HepG2 (cell line): Measurements from ENCODE around the gene CDT1. TPM values are rescaled to one million over a fixed set of nuclear protein-coding genes. Genes with fewer than 3 reads are reported as not detected.

ENCODE experiments used
- ATAC-seq: fragments of 200-7000 bp; cut with Tn5 transposase; 3 replicates; pipeline ENCODE4 v1.9.1; 2020; ENCODE audit warnings: mild to moderate bottlenecking, moderate library complexity
- BruUV-seq: library from RNA; stranded (reverse); fragments of 400-500 nt; replicated peaks from 2 replicates; lab custom pipeline; 2021; lab: Mats Ljungman, UMichigan
- CTCF ChIA-PET: fragments of 300-600 bp; formaldehyde crosslinking; extraction: SDS; loops from one replicate; lab custom pipeline; 2021; ENCODE audit warnings: low total read pairs, inconsistent platforms, low intra/inter-chr PET ratio; lab: Yijun Ruan, JAX
- POLR2A ChIA-PET: fragments of 350-600 bp; sonication (Branson Sonifier 250); formaldehyde crosslinking; loops from one replicate; lab custom pipeline; 2020; ENCODE audit warnings: antibody characterized with exemption, inconsistent platforms; lab: Yijun Ruan, JAX
- DNase-seq: peaks from one replicate; pipeline ENCODE4 v3.0.0-alpha.2; 2015; ENCODE audit warnings: low spot score
- FAIRE-seq: peaks from 3 replicates; lab custom pipeline; 2011; peaks lifted over from hg19 to GRCh38; lab: Jason Lieb, UNC
- H2AFZ ChIP-seq: one replicate; pipeline ENCODE4 v1.6.1; 2011; ENCODE audit warnings: low read length, inconsistent platforms
- H3K27ac ChIP-seq: fragments of 300-600 bp; 3 replicates; pipeline ENCODE4 v1.8.0; 2011; ENCODE audit warnings: mixed run types, mild to moderate bottlenecking, mixed read lengths, low read length, inconsistent platforms; ENCODE audit not compliant: insufficient read depth; ENCODE audit errors: extremely low read length
- H3K27me3 ChIP-seq, 2 experiments: fragments of 200-600 bp in 1 of 2; 2 replicates in 1 of 2; 3 replicates in 1 of 2; pipeline versions ENCODE4 v1.6.0 to v1.8.0; 2011; ENCODE audit warnings: low read length in 2 of 2, mild to moderate bottlenecking in 2 of 2, moderate library complexity in 2 of 2, inconsistent platforms in 1 of 2; ENCODE audit not compliant: insufficient read depth in 2 of 2, control insufficient read depth in 1 of 2
- H3K36me3 ChIP-seq, 2 experiments: fragments of 200-600 bp in 1 of 2; replicated peaks in 1 of 2; 2 replicates in 1 of 2; 3 replicates in 1 of 2; pipeline versions ENCODE4 v1.5.1 to v1.8.0; 2011; ENCODE audit warnings: low read length in 2 of 2, inconsistent platforms in 1 of 2; ENCODE audit not compliant: insufficient read depth in 2 of 2, control insufficient read depth in 1 of 2
- H3K4me1 ChIP-seq: 2 replicates; pipeline ENCODE4 v1.5.1; 2012; ENCODE audit warnings: low read length, inconsistent platforms; ENCODE audit not compliant: insufficient read depth
- H3K4me2 ChIP-seq: 2 replicates; pipeline ENCODE4 v1.6.0; 2011; ENCODE audit warnings: low read depth, low read length, inconsistent platforms
- H3K4me3 ChIP-seq, 3 experiments: fragments of 200-600 bp in 1 of 3; sonication (generic), shearing (Covaris generic) in 1 of 3; replicated peaks in 1 of 3; 2 replicates each; pipeline ENCODE4 v1.5.1; 2011 to 2016; ENCODE audit warnings: low read length in 3 of 3, inconsistent platforms in 2 of 3, low read depth in 2 of 3, mild to moderate bottlenecking in 2 of 3, control low read depth in 1 of 3, mixed read lengths in 1 of 3; ENCODE audit not compliant: insufficient read depth in 1 of 3
- H3K79me2 ChIP-seq: one replicate; pipeline ENCODE4 v1.6.1; 2011; ENCODE audit warnings: low read length, inconsistent platforms; ENCODE audit not compliant: insufficient read depth
- H3K9ac ChIP-seq: 2 replicates; pipeline ENCODE4 v1.6.0; 2011; ENCODE audit warnings: mild to moderate bottlenecking, low read depth, low read length, inconsistent platforms; ENCODE audit not compliant: insufficient read depth
- H3K9me3 ChIP-seq: 2 replicates; pipeline ENCODE4 v1.5.1; 2012; ENCODE audit warnings: mild to moderate bottlenecking, low read length
- H4K20me1 ChIP-seq: 2 replicates; pipeline ENCODE4 v1.6.0; 2011; ENCODE audit warnings: inconsistent platforms, mild to moderate bottlenecking, low read length, moderate library complexity; ENCODE audit not compliant: insufficient read depth
- ATM ChIP-seq: fragments of 450-650 bp; IDR thresholded peaks from 2 replicates; pipeline ENCODE4 v1.7.1; 2017; ENCODE audit warnings: mild to moderate bottlenecking, borderline replicate concordance
- HDAC2 ChIP-seq: sonication (generic); formaldehyde crosslinking; IDR thresholded peaks from 2 replicates; pipeline ENCODE4 v1.4.0; 2020; ENCODE audit warnings: missing genetic modification reagents
- HOXA3 ChIP-seq: sonication (generic); formaldehyde crosslinking; IDR thresholded peaks from 2 replicates; pipeline ENCODE4 v1.5.0; 2020; ENCODE audit warnings: missing genetic modification reagents
- U2AF1 ChIP-seq: fragments of 200-400 bp; formaldehyde crosslinking; optimal IDR thresholded peaks from 2 replicates; pipeline ENCODE3; 2017; ENCODE audit warnings: mild to moderate bottlenecking, low read depth, low read length
- ZNF263 ChIP-seq: sonication (generic); formaldehyde crosslinking; IDR thresholded peaks from 2 replicates; pipeline ENCODE4 v1.4.0; 2020; ENCODE audit warnings: missing genetic modification reagents
- WGBS: methylation state at CpG from one replicate; pipeline ENCODE4 v1.1.6; 2017; ENCODE audit warnings: low lambda C conversion rate; 5-methylcytosine and 5-hydroxymethylcytosine counted together
- in situ Hi-C: cut with HindIII; loops from 2 replicates; pipeline ENCODE4 v1.10.0; 2017; ENCODE audit warnings: low pct_unique_long_range_greater_than_20kb; ENCODE audit not compliant: extremely low pct_ligation_motif_present
- intact Hi-C: fragments of 100-400 bp; cut with micrococcal nuclease; formaldehyde crosslinking; loops from one replicate; pipeline ENCODE4 v1.10.0; 2022; ENCODE audit not compliant: unreplicated experiment
- polyA plus RNA-seq, 8 experiments: library from polyadenylated mRNA; depleted of rRNA in 3 of 8; stranded (reverse) in 7 of 8; unstranded in 1 of 8; fragments of >200 nt; fragmentation: Illumina TruSeq in 4 of 8; extraction: Trizol in 4 of 8; gene quantifications; 2 replicates each; pipeline versions ENCODE4 v1.2.1 to v1.2.3, GENCODE V29; 2011 to 2016; ENCODE audit warnings: low read depth in 4 of 8, missing spikeins in 1 of 8, mixed read lengths in 1 of 8; ENCODE audit not compliant: insufficient read depth in 1 of 8
- total RNA-seq, 5 experiments: library from RNA; depleted of rRNA; stranded (reverse); fragments of >200 nt; fragmentation: Illumina TruSeq; extraction: Trizol; gene quantifications; 2 replicates each; pipeline ENCODE4 v1.2.3, GENCODE V29; 2016; ENCODE audit warnings: low read depth in 1 of 5
- TF ChIP-seq, protein P1 (sequence below): sonication (generic); formaldehyde crosslinking; IDR thresholded peaks from 2 replicates; pipeline ENCODE4 v1.4.0; 2020; ENCODE audit warnings: missing genetic modification reagents
- TF ChIP-seq, protein P2 (sequence below): sonication (generic); formaldehyde crosslinking; IDR thresholded peaks from 2 replicates; pipeline ENCODE4 v1.4.0; 2020; ENCODE audit warnings: missing genetic modification reagents, borderline replicate concordance
- TF ChIP-seq, protein P3 (sequence below): sonication (generic); formaldehyde crosslinking; IDR thresholded peaks from one replicate; pipeline ENCODE4 v1.5.1; 2020; ENCODE audit warnings: mild to moderate bottlenecking, missing genetic modification reagents; ENCODE audit errors: not compliant biosample characterization

The CDT1 gene
- total and polyA plus RNA-seq, 2 of the 13 experiments (the other 11 are each of a cell fraction or from before 2014, with no cell fraction given), result 23.1 to 23.8 TPM

DNA sequence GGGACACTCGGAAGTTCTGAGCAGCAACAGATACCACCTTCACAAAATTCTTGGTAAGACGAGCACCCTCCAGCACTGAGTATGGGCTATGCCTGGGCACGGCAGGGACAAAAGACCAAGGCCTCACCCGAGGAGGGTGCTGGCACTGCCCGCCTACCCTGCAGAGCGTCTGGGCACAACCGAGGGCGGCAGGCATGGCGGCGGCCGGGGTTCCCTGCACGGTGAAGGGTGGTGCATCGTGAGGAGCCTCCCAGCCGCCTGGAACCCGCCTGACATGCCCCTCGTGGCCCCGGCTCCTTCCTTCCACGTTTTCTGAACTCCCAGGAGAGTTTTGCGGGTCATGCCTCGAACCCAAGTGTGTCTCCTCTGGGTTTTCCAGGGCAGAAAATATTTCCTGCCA, 34.2 kb downstream of the CDT1 start:
- in situ Hi-C loops, result no loop called here
- H3K79me2 ChIP-seq, result no peaks in the 10 kb centered on the region
- no peak for ATAC-seq
- TF ChIP-seq, protein P1, sequence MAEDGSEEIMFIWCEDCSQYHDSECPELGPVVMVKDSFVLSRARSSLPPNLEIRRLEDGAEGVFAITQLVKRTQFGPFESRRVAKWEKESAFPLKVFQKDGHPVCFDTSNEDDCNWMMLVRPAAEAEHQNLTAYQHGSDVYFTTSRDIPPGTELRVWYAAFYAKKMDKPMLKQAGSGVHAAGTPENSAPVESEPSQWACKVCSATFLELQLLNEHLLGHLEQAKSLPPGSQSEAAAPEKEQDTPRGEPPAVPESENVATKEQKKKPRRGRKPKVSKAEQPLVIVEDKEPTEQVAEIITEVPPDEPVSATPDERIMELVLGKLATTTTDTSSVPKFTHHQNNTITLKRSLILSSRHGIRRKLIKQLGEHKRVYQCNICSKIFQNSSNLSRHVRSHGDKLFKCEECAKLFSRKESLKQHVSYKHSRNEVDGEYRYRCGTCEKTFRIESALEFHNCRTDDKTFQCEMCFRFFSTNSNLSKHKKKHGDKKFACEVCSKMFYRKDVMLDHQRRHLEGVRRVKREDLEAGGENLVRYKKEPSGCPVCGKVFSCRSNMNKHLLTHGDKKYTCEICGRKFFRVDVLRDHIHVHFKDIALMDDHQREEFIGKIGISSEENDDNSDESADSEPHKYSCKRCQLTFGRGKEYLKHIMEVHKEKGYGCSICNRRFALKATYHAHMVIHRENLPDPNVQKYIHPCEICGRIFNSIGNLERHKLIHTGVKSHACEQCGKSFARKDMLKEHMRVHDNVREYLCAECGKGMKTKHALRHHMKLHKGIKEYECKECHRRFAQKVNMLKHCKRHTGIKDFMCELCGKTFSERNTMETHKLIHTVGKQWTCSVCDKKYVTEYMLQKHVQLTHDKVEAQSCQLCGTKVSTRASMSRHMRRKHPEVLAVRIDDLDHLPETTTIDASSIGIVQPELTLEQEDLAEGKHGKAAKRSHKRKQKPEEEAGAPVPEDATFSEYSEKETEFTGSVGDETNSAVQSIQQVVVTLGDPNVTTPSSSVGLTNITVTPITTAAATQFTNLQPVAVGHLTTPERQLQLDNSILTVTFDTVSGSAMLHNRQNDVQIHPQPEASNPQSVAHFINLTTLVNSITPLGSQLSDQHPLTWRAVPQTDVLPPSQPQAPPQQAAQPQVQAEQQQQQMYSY, result no peak
- TF ChIP-seq, protein P2, sequence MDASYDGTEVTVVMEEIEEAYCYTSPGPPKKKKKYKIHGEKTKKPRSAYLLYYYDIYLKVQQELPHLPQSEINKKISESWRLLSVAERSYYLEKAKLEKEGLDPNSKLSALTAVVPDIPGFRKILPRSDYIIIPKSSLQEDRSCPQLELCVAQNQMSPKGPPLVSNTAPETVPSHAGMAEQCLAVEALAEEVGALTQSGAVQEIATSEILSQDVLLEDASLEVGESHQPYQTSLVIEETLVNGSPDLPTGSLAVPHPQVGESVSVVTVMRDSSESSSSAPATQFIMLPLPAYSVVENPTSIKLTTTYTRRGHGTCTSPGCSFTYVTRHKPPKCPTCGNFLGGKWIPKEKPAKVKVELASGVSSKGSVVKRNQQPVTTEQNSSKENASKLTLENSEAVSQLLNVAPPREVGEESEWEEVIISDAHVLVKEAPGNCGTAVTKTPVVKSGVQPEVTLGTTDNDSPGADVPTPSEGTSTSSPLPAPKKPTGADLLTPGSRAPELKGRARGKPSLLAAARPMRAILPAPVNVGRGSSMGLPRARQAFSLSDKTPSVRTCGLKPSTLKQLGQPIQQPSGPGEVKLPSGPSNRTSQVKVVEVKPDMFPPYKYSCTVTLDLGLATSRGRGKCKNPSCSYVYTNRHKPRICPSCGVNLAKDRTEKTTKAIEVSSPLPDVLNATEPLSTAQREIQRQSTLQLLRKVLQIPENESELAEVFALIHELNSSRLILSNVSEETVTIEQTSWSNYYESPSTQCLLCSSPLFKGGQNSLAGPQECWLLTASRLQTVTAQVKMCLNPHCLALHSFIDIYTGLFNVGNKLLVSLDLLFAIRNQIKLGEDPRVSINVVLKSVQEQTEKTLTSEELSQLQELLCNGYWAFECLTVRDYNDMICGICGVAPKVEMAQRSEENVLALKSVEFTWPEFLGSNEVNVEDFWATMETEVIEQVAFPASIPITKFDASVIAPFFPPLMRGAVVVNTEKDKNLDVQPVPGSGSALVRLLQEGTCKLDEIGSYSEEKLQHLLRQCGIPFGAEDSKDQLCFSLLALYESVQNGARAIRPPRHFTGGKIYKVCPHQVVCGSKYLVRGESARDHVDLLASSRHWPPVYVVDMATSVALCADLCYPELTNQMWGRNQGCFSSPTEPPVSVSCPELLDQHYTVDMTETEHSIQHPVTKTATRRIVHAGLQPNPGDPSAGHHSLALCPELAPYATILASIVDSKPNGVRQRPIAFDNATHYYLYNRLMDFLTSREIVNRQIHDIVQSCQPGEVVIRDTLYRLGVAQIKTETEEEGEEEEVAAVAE (CRISPR knock-in tag), result no peak
- TF ChIP-seq HOXA3 (CRISPR knock-in tag) (no peak), HDAC2 (CRISPR knock-in tag) (no peak), ATM (no peak), U2AF1 (no peak), ZNF263 (CRISPR knock-in tag) (no peak)
- TF ChIP-seq, protein P3, sequence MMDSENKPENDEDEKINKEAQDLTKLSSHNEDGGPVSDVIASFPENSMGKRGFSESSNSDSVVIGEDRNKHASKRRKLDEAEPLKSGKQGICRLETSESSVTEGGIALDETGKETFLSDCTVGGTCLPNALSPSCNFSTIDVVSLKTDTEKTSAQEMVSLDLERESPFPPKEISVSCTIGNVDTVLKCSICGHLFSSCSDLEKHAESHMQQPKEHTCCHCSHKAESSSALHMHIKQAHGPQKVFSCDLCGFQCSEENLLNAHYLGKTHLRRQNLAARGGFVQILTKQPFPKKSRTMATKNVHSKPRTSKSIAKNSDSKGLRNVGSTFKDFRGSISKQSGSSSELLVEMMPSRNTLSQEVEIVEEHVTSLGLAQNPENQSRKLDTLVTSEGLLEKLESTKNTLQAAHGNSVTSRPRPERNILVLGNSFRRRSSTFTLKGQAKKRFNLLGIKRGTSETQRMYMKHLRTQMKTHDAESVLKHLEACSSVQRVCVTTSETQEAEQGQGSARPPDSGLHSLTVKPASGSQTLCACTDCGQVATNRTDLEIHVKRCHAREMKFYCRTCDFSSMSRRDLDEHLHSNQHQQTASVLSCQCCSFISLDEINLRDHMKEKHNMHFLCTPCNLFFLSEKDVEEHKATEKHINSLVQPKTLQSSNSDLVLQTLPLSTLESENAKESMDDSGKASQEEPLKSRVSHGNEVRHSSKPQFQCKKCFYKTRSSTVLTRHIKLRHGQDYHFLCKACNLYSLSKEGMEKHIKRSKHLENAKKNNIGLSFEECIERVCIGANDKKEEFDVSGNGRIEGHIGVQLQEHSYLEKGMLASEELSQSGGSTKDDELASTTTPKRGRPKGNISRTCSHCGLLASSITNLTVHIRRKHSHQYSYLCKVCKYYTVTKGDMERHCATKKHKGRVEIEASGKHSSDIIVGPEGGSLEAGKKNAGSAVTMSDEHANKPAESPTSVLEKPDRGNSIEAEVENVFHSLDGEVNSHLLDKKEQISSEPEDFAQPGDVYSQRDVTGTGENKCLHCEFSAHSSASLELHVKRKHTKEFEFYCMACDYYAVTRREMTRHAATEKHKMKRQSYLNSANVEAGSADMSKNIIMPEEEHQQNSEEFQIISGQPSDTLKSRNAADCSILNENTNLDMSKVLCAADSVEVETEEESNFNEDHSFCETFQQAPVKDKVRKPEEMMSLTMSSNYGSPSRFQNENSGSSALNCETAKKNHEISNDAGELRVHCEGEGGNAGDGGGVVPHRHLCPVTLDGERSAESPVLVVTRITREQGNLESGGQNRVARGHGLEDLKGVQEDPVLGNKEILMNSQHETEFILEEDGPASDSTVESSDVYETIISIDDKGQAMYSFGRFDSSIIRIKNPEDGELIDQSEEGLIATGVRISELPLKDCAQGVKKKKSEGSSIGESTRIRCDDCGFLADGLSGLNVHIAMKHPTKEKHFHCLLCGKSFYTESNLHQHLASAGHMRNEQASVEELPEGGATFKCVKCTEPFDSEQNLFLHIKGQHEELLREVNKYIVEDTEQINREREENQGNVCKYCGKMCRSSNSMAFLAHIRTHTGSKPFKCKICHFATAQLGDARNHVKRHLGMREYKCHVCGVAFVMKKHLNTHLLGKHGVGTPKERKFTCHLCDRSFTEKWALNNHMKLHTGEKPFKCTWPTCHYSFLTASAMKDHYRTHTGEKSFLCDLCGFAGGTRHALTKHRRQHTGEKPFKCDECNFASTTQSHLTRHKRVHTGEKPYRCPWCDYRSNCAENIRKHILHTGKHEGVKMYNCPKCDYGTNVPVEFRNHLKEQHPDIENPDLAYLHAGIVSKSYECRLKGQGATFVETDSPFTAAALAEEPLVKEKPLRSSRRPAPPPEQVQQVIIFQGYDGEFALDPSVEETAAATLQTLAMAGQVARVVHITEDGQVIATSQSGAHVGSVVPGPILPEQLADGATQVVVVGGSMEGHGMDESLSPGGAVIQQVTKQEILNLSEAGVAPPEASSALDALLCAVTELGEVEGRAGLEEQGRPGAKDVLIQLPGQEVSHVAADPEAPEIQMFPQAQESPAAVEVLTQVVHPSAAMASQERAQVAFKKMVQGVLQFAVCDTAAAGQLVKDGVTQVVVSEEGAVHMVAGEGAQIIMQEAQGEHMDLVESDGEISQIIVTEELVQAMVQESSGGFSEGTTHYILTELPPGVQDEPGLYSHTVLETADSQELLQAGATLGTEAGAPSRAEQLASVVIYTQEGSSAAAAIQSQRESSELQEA (CRISPR knock-in tag), result no peak

More for the DNA sequence above, 34.2 kb downstream of the CDT1 start:
- H3K27ac ChIP-seq, result no peak overlapping the region
- no TSS peak for BruUV-seq
- H3K4me1 ChIP-seq, result no peaks in the 10 kb centered on the region
- no peak overlapping the region for H3K4me2 ChIP-seq
- H2AFZ ChIP-seq, result no peak overlapping the region
- intact Hi-C loops, result no loop called here
- no peaks in the 10 kb centered on the region for H3K27me3 ChIP-seq
- no peak for FAIRE-seq
- CTCF ChIA-PET, result no interaction called here
- no peaks in the 10 kb centered on the region for H4K20me1 ChIP-seq
- H3K9me3 ChIP-seq, result no peaks in the 10 kb centered on the region
- H3K9ac ChIP-seq, result no peak overlapping the region
- POLR2A ChIA-PET, result no interaction called here
- DNase-seq, result no peak
- no peaks in the 10 kb centered on the region for H3K36me3 ChIP-seq
- whole genome bisulfite sequencing, result 91% methylated on average over 15 of the region's 20 CpGs
- H3K4me3 ChIP-seq, result no peak overlapping the region
